ENCODE data around the gene BPIFA3.

Gene BPIFA3

GRCh38 chr20:33246077-33246476 is 28.9 kb downstream of the BPIFA3 start:
- no peak overlapping the region for H3K4me3 ChIP-seq (ENCODE audit: low read depth, low read length)
- no peak for TF ChIP-seq CTCF (IDR thresholded peaks at IDR 0.05; ENCODE audit: low read depth, low read length)
- H3K36me3 ChIP-seq: no peaks in the 10 kb centered on the region
- H3K27me3 ChIP-seq: no peaks in the 10 kb centered on the region
- H3K4me1 ChIP-seq: no peaks in the 10 kb centered on the region
- DNase-seq: no peak
- H3K9me3 ChIP-seq: no peaks in the 10 kb centered on the region; the same call in 1 of the 2 replicates

- no peaks in the 10 kb centered on the region for H3K27me3 ChIP-seq
- TF ChIP-seq CTCF (IDR thresholded peaks at IDR 0.05; ENCODE audit: low read depth, low read length): no peak
- H3K9me3 ChIP-seq: no peaks in the 10 kb centered on the region; the same call in 1 of the 2 replicates
- no peak overlapping the region for H3K4me3 ChIP-seq (ENCODE audit: low read depth, low read length)
- H3K36me3 ChIP-seq: no peaks in the 10 kb centered on the region
- no peak for DNase-seq
- H3K4me1 ChIP-seq: no peaks in the 10 kb centered on the region
Measured at GRCh38 chr20:33249456-33249855, 32.3 kb downstream of the BPIFA3 start.

GRCh38 chr20:33250666-33251065 is 33.5 kb downstream of the BPIFA3 start:
- H3K4me1 ChIP-seq: no peaks in the 10 kb centered on the region
- H3K27me3 ChIP-seq: no peaks in the 10 kb centered on the region
- no peak for TF ChIP-seq CTCF (IDR thresholded peaks at IDR 0.05; ENCODE audit: low read depth, low read length)
- no peaks in the 10 kb centered on the region; the same call in 1 of the 2 replicates for H3K9me3 ChIP-seq
- H3K36me3 ChIP-seq: no peaks in the 10 kb centered on the region
- DNase-seq: no peak
- H3K4me3 ChIP-seq (ENCODE audit: low read depth, low read length): no peak overlapping the region

- DNase-seq: no peak
- no peak overlapping the region for H3K4me3 ChIP-seq (ENCODE audit: low read depth, low read length)
Measured at GRCh38 chr20:33251496-33251895, 34.3 kb downstream of the BPIFA3 start.

GRCh38 chr20:33252460-33252859 is 35.3 kb downstream of the BPIFA3 start:
- Histone ChIP-seq H3K4me3 (ENCODE audit: low read depth, low read length) (no peak overlapping the region), H3K27me3 (no peaks in the 10 kb centered on the region)

More at GRCh38 chr20:33251496-33251895, 34.3 kb downstream of the BPIFA3 start:
- H3K27me3 ChIP-seq: no peaks in the 10 kb centered on the region
- no peaks in the 10 kb centered on the region; the same call in 1 of the 2 replicates for H3K9me3 ChIP-seq
- no peaks in the 10 kb centered on the region for H3K36me3 ChIP-seq
- no peak for TF ChIP-seq CTCF (IDR thresholded peaks at IDR 0.05; ENCODE audit: low read depth, low read length)
- no peaks in the 10 kb centered on the region for H3K4me1 ChIP-seq

GRCh38 chr20:33255005-33255404 is 37.9 kb downstream of the BPIFA3 start:
- no peak for TF ChIP-seq CTCF (IDR thresholded peaks at IDR 0.05; ENCODE audit: low read depth, low read length)
- H3K4me3 ChIP-seq (ENCODE audit: low read depth, low read length): no peak overlapping the region
- H3K36me3 ChIP-seq: no peaks in the 10 kb centered on the region
- H3K4me1 ChIP-seq: no peaks in the 10 kb centered on the region
- no peaks in the 10 kb centered on the region for H3K9me3 ChIP-seq
- DNase-seq: no peak
- no peaks in the 10 kb centered on the region for H3K27me3 ChIP-seq

More at GRCh38 chr20:33252460-33252859, 35.3 kb downstream of the BPIFA3 start:
- H3K36me3 ChIP-seq: no peaks in the 10 kb centered on the region
- TF ChIP-seq CTCF (IDR thresholded peaks at IDR 0.05; ENCODE audit: low read depth, low read length): no peak
- DNase-seq: no peak
- no peaks in the 10 kb centered on the region for H3K4me1 ChIP-seq
- H3K9me3 ChIP-seq: no peaks in the 10 kb centered on the region; the same call in 1 of the 2 replicates

Data from BE2C (cell line).